ENCODE measurements around the gene MSANTD3.

The MSANTD3 gene

DNA sequence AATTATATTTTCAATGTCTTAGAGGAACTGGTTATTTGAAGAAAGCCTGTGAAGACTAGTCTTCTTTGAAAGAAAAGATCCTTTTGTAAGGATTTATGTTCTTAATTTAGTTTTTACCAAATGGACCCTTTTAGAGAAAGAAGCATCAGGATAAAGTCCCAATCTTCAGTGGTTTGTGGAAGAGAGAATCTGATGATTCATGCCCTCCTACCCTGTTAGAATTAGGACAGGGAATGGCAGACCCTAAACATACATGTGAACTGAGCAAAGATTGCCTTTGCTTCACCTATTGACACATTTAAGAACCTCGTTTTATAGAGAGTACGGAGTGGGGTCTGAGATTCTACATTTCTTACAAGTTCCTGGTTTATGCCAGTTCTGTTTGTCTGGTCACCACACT, 26.0 kb downstream of the MSANTD3 start:
- in situ Hi-C loops (cut with MboI; ENCODE audit: low pct_unique_long_range_greater_than_20kb, low sequenced_read_pairs), result no loop called here
- DNase-seq, result no peak

GRCh38 chr9:100455470-100455869, 28.5 kb downstream of the MSANTD3 start:
- no peak for DNase-seq
- in situ Hi-C loops (cut with MboI; ENCODE audit: low pct_unique_long_range_greater_than_20kb, low sequenced_read_pairs), result no loop called here

DNA sequence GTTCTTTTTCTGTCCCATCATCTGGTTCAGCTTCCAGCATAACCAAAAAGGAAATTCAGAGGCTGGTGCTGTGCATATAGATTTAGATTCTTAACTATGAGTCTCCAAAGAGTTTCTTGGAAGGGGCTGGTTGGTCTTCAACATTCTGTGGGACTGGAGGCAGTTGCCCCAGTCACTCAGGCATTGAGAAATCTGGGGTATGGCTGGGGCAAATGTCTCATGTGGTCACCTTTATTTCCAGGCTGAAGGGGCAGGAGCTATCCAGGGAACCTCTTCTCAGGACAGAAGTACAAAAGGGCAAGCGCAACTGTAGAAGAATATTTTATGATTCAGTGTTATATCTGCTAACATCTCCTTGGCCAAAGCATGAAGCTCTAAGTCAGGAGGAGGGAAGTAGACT, 30.6 kb downstream of the MSANTD3 start:
- in situ Hi-C loops (cut with MboI; ENCODE audit: low pct_unique_long_range_greater_than_20kb, low sequenced_read_pairs), result no loop called here
- DNase-seq, result no peak

DNA sequence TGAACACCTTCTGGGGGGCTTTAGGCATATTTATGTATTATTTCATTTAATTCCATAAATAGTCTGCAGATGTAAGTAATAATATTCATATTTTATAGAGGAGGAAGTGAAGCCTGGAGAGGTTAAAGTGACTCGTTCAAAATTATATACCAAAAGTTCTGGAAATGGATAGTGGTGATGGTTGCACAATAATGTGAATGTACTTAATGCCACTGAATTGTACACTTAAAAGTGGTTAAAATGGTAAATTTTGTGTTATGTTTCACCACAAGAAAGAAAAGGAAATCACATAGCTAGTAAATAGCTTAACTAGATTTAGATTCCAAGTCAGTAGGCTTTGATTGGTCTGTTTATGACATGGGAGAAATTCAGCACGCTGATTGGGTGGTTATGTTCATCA, 33.0 kb downstream of the MSANTD3 start:
- in situ Hi-C loops (cut with MboI; ENCODE audit: low pct_unique_long_range_greater_than_20kb, low sequenced_read_pairs), result no loop called here
- no peak for DNase-seq

DNA sequence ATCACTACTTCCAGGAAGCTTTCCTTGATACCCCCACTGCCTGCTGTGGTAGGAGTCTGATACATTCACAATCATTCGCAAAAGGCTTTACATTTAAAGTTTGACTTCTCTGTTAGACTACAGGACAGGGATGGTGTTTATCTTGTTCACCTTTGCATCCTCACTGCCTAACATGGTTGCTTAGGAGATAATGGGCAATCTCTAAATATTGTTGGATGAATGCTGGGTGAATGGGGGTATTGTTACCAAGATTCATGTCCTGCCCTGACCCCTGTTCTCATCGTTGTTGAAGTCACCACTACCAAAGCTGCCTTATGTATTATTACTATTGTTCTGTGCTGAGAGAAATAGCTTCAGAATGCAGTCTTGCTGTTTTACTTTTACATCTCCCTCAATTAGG, 38.3 kb downstream of the MSANTD3 start:
- in situ Hi-C loops (cut with MboI; ENCODE audit: low pct_unique_long_range_greater_than_20kb, low sequenced_read_pairs), result no loop called here
- no peak for DNase-seq

DNA sequence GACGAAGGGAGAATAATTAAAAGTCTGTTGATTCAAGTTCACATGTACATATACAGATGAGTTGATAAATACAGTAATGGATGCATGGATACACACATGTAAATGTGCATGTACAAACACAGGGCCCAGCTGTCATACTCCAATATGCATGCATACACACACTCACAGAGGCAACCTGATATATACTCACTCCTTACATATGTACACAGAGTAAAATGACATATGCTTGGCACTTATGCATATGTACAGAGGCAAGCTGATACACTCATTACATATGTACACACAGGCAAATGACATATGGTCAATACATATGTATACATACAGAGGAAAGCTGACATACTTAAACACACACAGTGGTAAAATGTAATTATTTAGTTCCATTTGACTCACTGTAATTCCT, 38.8 kb downstream of the MSANTD3 start:
- DNase-seq, result no peak
- in situ Hi-C loops (cut with MboI; ENCODE audit: low pct_unique_long_range_greater_than_20kb, low sequenced_read_pairs), result no loop called here

GRCh38 chr9:100466171-100466828, 39.4 kb downstream of the MSANTD3 start:
- in situ Hi-C loops (cut with MboI; ENCODE audit: low pct_unique_long_range_greater_than_20kb, low sequenced_read_pairs), result no loop called here
- no peak for DNase-seq

DNA sequence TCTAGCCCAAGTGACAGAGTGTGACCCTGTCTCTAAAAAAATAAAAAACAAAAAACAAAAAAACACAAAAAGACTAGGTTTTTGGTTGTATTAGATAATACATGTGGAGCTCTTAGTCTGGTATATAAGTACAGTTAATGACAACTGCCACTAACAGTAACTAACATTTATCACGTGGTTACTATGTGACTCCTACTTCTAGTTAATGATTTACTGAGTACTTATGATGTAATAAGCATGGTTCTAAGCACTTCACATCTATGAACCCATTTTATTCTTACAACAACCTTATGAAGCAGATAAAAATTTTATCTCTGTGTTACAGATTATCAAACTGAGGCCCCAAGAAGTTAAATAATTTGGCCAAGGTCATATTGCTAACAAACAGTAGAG, 39.9 kb downstream of the MSANTD3 start:
- in situ Hi-C loops (cut with MboI; ENCODE audit: low pct_unique_long_range_greater_than_20kb, low sequenced_read_pairs), result no loop called here
- DNase-seq, result no peak

DNA sequence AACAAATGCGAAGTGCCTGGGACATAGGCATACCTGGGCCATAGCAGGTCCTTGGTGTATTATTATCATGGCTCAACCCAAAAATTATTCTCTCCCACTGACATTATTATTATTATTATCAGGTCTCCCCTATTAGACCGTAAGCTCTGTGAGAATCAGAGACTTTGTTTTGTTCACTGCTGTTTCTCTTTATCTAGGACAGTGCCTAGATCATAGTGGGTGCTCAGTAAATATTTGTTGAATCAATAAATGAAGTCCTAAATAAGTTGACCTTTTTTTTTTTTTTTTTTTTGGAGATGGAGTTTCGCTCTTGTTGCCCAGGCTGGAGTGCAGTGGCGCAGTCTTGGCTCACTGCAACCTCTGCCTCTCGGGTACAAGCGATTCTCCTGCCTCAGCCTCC, 41.1 kb downstream of the MSANTD3 start:
- in situ Hi-C loops (cut with MboI; ENCODE audit: low pct_unique_long_range_greater_than_20kb, low sequenced_read_pairs), result no loop called here
- DNase-seq, result no peak

DNA sequence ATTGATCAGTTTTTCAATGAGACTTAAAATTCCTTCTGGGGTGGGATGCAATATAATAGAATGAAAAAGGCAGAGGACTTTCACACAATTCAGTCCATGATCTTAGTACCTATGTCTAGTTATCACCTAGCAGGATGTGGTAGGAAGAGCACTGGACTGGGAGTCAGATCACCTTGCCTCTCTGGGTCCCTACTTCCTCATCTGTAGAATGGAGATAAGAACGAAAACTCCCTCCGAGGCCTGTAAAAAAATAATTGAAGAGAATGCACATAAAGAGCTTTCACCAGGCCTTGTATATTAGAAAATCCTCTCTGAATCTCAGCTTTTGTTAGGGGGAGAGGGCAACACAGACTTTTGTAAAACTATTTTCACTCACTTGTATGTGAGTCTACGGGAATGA, 45.3 kb downstream of the MSANTD3 start:
- in situ Hi-C loops (cut with MboI; ENCODE audit: low pct_unique_long_range_greater_than_20kb, low sequenced_read_pairs), result no loop called here
- DNase-seq, result peak; percentile 38

DNA sequence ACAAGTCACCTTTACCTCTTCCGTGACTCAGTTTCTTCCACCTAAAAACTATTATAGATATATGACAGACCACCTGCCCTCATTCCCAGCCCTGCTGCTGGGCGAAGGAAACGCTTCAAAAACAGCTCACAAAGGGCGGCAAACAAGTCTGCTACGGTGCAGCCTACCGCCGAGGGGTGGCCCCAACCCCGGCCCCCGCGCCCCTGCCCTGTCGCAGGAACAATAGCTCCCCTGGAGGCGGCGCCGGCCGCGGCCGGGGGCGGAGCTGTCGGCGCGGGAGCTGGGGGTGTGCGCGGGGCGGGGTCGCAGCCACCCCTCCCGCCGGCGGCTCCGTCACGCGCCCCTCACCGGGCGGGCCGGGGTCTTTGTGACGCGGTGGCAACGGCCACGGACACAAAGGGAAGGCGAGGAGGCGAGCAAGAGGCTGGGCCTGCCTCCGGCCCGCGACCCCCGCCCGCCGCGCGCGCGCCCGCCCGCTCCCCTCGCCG, 45.9 kb downstream of the MSANTD3 start, which contains the start of gene TMEFF1:
TMEFF1 (plus strand) TSS at position 362 of the 488 bp plus-strand sequence. CDS start 396 bp downstream, outside the sequence.
- DNase-seq, result peak; percentile 50
- in situ Hi-C loops (cut with MboI; ENCODE audit: low pct_unique_long_range_greater_than_20kb, low sequenced_read_pairs), result no loop called here

GRCh38 chr9:100473276-100474081, 46.5 kb downstream of the MSANTD3 start:
- in situ Hi-C loops (cut with MboI; ENCODE audit: low pct_unique_long_range_greater_than_20kb, low sequenced_read_pairs), result no loop called here
- DNase-seq, result peak; percentile 59

DNA sequence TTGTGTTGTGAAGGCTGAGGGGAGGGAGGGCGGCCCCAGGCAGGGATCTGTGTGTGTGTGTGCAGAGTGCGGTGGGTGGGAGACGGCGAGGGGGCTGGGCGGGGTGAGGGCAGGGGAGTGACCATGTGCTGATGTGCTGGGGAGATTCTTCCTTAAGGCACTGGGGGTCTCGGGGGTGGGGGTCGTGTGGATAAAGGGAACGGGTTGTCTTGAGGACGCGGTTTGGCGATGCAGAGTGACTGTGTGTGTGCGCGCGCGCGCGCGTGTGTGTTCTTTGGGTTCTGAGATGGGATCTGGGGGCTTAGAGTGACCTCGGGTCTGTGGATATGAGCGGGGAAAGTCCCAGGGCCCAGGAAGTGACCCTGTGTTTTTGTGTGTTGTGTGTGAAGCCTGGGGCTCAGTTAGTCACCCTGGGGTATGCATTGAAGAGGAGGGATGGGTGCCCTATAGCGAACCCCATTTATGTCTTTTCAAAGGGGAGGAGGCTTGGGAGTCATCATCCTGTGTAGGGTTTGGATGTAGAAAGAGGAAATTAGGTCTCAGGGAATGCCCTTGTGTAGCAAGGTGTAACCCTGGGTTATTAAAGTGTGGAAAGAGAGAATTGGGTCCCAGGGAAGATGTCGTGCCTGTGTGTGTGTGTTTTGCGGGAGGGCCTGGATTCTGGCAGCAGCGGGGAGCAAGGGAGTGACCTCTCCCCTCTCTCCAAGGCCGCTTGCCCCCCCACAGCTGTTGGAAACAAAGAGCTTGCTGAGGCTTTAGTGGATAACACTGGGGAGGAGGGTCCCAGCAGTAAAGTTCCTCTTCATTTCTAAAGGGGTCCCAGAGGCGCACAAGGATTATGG, 47.4 kb downstream of the MSANTD3 start:
- peak; percentile 26 for DNase-seq
- in situ Hi-C loops (cut with MboI; ENCODE audit: low pct_unique_long_range_greater_than_20kb, low sequenced_read_pairs), result no loop called here

DNA sequence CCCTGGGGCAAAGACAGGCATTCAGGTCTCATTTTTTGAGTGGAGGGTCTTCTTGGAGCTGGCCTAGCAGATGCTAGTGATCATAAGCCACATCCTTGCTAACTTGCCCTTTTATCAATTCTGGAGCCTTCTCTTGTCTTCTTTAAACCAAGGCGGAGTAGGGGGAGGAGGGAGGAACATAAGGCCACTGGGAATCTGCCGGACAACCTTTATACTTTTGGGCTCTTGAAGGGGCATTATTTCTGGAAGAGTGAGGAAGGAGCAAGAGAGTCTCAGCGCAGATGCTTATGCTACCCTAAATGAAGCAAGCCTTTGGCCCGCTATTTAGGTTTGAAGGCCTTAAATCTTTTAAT, 48.0 kb downstream of the MSANTD3 start:
- DNase-seq, result no peak
- in situ Hi-C loops (cut with MboI; ENCODE audit: low pct_unique_long_range_greater_than_20kb, low sequenced_read_pairs), result no loop called here

DNA sequence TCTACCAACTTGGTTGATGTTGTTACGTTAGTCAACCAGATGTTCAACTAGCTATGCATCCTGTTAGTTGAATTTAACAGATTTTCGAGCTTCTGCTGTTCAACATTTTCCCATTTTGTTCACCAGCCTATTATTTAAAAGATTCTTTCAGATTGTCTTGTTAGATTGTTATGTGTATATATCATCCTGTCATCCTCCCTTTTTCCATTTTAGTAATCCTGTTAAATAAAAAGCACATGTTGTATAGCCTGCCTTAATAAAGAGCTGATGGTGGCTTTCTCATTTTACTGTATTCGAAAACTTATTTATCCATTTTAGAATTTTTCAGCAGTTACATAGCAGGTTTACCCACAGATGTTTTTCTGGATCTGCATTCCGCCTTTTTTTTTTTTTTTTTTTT, 50.3 kb downstream of the MSANTD3 start:
- in situ Hi-C loops (cut with MboI; ENCODE audit: low pct_unique_long_range_greater_than_20kb, low sequenced_read_pairs), result no loop called here
- no peak for DNase-seq

DNA sequence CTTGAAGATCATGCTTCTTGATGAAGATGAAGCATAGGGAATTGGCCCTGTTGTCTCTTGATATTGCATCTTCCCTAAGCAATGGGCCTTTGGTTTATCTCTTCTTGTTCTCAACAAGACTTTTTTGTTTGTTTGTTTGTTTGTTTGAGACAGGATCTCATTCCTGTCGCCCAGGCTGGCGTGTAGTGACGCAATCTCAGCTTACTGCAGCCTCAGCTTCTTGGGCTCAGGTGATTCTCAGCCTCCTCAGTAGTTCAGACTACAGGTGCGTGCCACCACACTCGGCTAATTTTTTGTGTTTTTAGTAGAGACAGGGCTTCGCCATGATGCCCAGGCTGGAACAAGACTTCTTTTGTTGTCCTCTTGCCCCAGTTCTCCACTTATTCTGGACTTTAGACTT, 51.2 kb downstream of the MSANTD3 start:
- in situ Hi-C loops (cut with MboI; ENCODE audit: low pct_unique_long_range_greater_than_20kb, low sequenced_read_pairs), result no loop called here

GRCh38 chr9:100479820-100480219, 52.9 kb downstream of the MSANTD3 start:
- in situ Hi-C loops (cut with MboI; ENCODE audit: low pct_unique_long_range_greater_than_20kb, low sequenced_read_pairs), result no loop called here
- no peak for DNase-seq

More for the DNA sequence above, 51.2 kb downstream of the MSANTD3 start:
- DNase-seq, result no peak

DNA sequence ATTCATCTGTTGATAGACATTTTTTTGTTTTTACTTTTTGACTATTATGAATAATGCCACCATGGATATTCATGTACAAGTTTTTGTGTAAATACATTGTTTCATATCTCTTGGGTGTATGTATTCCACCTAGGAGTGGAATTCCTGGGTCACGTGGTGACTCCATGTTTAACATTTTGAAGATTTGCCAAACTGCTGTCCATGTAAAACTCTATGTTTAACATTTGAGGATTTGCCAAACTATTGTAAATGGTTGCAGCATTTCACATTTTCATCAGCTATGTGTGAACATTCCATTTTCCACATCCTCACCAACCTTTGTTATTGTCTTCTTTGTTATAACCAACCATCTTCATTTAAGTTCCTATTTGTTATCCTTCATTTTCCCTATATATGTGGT, 58.3 kb downstream of the MSANTD3 start:
- in situ Hi-C loops (cut with MboI; ENCODE audit: low pct_unique_long_range_greater_than_20kb, low sequenced_read_pairs), result no loop called here
- DNase-seq, result no peak

DNA sequence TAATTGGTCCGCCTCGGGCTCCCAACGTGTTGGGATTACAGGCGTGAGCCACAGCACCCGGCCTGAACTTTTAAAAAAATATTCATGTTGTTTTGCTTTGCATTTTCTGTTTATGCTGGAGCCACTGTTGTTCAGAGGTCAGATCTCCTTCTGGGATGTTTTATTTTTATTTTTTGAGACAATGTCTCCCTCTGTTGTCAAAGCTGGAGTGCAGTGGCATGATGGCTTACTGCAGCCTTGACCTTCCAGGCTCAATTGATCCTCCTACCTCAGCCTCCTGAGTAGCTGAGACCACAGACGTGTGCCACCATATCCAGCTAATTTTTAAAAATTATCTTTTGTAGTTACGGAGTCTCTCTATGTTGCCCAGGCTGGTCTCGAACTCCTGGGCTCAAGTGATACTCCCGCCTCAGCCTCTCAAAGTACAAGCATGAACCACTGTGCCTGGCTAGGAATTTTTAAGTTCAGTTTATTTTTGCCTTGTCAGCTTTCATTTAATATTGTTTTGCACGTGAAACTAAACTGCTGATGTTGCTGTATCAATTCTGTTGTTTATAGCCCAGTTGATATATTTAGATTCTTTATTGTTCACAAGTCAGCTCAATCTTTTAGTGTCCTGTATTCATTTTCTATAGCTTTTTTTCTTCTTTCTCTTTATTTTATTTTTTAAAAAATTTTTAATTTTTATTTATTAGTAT, 59.7 kb downstream of the MSANTD3 start:
- in situ Hi-C loops (cut with MboI; ENCODE audit: low pct_unique_long_range_greater_than_20kb, low sequenced_read_pairs), result no loop called here
- no peak for DNase-seq

Measured in KBM-7 (cell line).